ENCODE data around the gene FGF18.

Gene FGF18

GRCh38 chr5:171467107-171467506, 47.7 kb downstream of the FGF18 start:
- DNase-seq (ENCODE audit: low read depth in 2 of 2), result no peak

- DNase-seq (ENCODE audit: low read depth in 2 of 2), result no peak
These were observed 49.9 kb downstream of the FGF18 start for GRCh38 chr5:171469326-171469725.

GRCh38 chr5:171470420-171470819, 51.0 kb downstream of the FGF18 start:
- DNase-seq (ENCODE audit: low read depth in 2 of 2), result no peak

GRCh38 chr5:171474230-171474813, 54.9 kb downstream of the FGF18 start:
- peak in 1 of 2 experiments; percentile 44 for DNase-seq (ENCODE audit: low read depth in 2 of 2)

- no peak for DNase-seq (ENCODE audit: low read depth in 2 of 2)
These were observed 56.1 kb downstream of the FGF18 start for GRCh38 chr5:171475596-171475995.

GRCh38 chr5:171476701-171477100, 57.3 kb downstream of the FGF18 start:
- DNase-seq (ENCODE audit: low read depth in 2 of 2), result no peak

GRCh38 chr5:171477101-171477500, 57.7 kb downstream of the FGF18 start:
- DNase-seq (ENCODE audit: low read depth in 2 of 2), result no peak

- DNase-seq (ENCODE audit: low read depth in 2 of 2), result no peak
These were observed 58.2 kb downstream of the FGF18 start for GRCh38 chr5:171477666-171478065.

- no peak for DNase-seq (ENCODE audit: low read depth in 2 of 2)
These were observed 59.7 kb downstream of the FGF18 start for GRCh38 chr5:171478946-171479775.

- DNase-seq (ENCODE audit: low read depth in 2 of 2), result no peak
These were observed 60.3 kb downstream of the FGF18 start for GRCh38 chr5:171479776-171480125.

- DNase-seq (ENCODE audit: low read depth in 2 of 2), result no peak
These were observed 60.8 kb downstream of the FGF18 start for GRCh38 chr5:171480239-171480638.

- DNase-seq (ENCODE audit: low read depth in 2 of 2), result no peak
These were observed 62.4 kb downstream of the FGF18 start for GRCh38 chr5:171481571-171482433.

- DNase-seq (ENCODE audit: low read depth in 2 of 2), result no peak
These were observed 62.9 kb downstream of the FGF18 start for GRCh38 chr5:171482434-171482730.

GRCh38 chr5:171483551-171484135, 64.2 kb downstream of the FGF18 start:
- peak; percentile 51 to 63 for DNase-seq (ENCODE audit: low read depth in 2 of 2)

GRCh38 chr5:171484460-171484899, 65.0 kb downstream of the FGF18 start:
- DNase-seq (ENCODE audit: low read depth in 2 of 2), result no peak

GRCh38 chr5:171485668-171486067, 66.2 kb downstream of the FGF18 start:
- DNase-seq (ENCODE audit: low read depth in 2 of 2), result no peak

GRCh38 chr5:171486613-171487012, 67.2 kb downstream of the FGF18 start:
- no peak for DNase-seq (ENCODE audit: low read depth in 2 of 2)

- DNase-seq (ENCODE audit: low read depth in 2 of 2), result no peak
These were observed 69.4 kb downstream of the FGF18 start for GRCh38 chr5:171488876-171489275.

GRCh38 chr5:171492781-171493180, 73.3 kb downstream of the FGF18 start:
- no peak for DNase-seq (ENCODE audit: low read depth in 2 of 2)

GRCh38 chr5:171493646-171494393, 74.4 kb downstream of the FGF18 start:
- DNase-seq (ENCODE audit: low read depth in 2 of 2), result no peak

- peak; percentile 86 to 87 for DNase-seq (ENCODE audit: low read depth in 2 of 2)
These were observed 75.1 kb downstream of the FGF18 start for GRCh38 chr5:171494452-171495121.

Data from fibroblast of skin of left quadriceps (primary cell).